Endothelial cell of umbilical vein (primary cell): Measurements from ENCODE around the gene CCDC187. TPM values are rescaled to one million over a fixed set of nuclear protein-coding genes. Genes with fewer than 3 reads are reported as not detected.

ENCODE experiments used
- BruUV-seq: library from RNA; stranded (reverse); fragments of 400-500 nt; replicated peaks from 2 replicates; lab custom pipeline; 2021; lab: Mats Ljungman, UMichigan
- CTCF ChIA-PET: fragments of 300-600, 350-600 bp; sonication (Branson Sonifier 250); formaldehyde crosslinking; loops from one replicate; lab custom pipeline; 2021; ENCODE audit warnings: antibody characterized with exemption, inconsistent platforms; lab: Charles Lee
- POLR2A ChIA-PET: fragments of 300-600, 350-600 bp; sonication (Branson Sonifier 250); formaldehyde crosslinking; loops from one replicate; lab custom pipeline; 2021; ENCODE audit warnings: antibody characterized with exemption, inconsistent platforms; lab: Charles Lee
- DNase-seq: peaks from one replicate; pipeline ENCODE4 v3.0.0-alpha.2; 2011; ENCODE audit warnings: low read depth, low spot score
- FAIRE-seq: peaks from 2 replicates; lab custom pipeline; 2011; peaks lifted over from hg19 to GRCh38; lab: Jason Lieb, UNC
- H2AFZ ChIP-seq: 2 replicates; pipeline ENCODE4 v1.6.0; 2012; ENCODE audit warnings: low read depth, low read length, control low read depth, inconsistent platforms
- H3K27ac ChIP-seq: 2 replicates; pipeline ENCODE4 v1.5.1; 2011; ENCODE audit warnings: low read depth, mild to moderate bottlenecking, control low read depth, low read length, moderate library complexity; ENCODE audit not compliant: insufficient read depth
- H3K27me3 ChIP-seq, 2 experiments: 2 replicates each; pipeline versions ENCODE4 v1.6.0 to v1.6.1; 2011; ENCODE audit warnings: low read length in 2 of 2, mixed read lengths in 1 of 2; ENCODE audit not compliant: control insufficient read depth in 2 of 2, insufficient read depth in 2 of 2
- H3K36me3 ChIP-seq, 2 experiments: 2 replicates in 1 of 2; 3 replicates in 1 of 2; pipeline ENCODE4 v1.5.1; 2011; ENCODE audit warnings: low read length in 2 of 2, mild to moderate bottlenecking in 1 of 2, moderate library complexity in 1 of 2; ENCODE audit not compliant: control insufficient read depth in 2 of 2, insufficient read depth in 2 of 2; ENCODE audit errors: extremely low read depth in 1 of 2
- H3K4me1 ChIP-seq: 3 replicates; pipeline ENCODE4 v1.5.1; 2011; ENCODE audit warnings: mild to moderate bottlenecking, low read length; ENCODE audit not compliant: control insufficient read depth, insufficient read depth; ENCODE audit errors: extremely low read depth
- H3K4me2 ChIP-seq: 2 replicates; pipeline ENCODE4 v1.6.1; 2011; ENCODE audit warnings: low read length, control low read depth, mixed read lengths; ENCODE audit not compliant: insufficient read depth
- H3K4me3 ChIP-seq, 3 experiments: fragments of 200-600 bp in 1 of 3; sonication (generic), shearing (Covaris generic) in 1 of 3; replicated peaks in 1 of 3; 2 replicates each; pipeline ENCODE4 v1.5.1; 2011 to 2016; ENCODE audit warnings: control low read depth in 3 of 3, low read length in 3 of 3, mild to moderate bottlenecking in 2 of 3, inconsistent platforms in 1 of 3, low read depth in 1 of 3, moderate library complexity in 1 of 3; ENCODE audit not compliant: insufficient read depth in 1 of 3
- H3K79me2 ChIP-seq: 2 replicates; pipeline ENCODE4 v1.6.0; 2012; ENCODE audit warnings: low read length, inconsistent platforms; ENCODE audit not compliant: control insufficient read depth, insufficient read depth
- H3K9ac ChIP-seq: replicated peaks from 2 replicates; pipeline ENCODE3; 2011; ENCODE audit warnings: low read length, control low read depth; ENCODE audit not compliant: insufficient read depth; ENCODE audit errors: extremely low read depth
- H3K9me1 ChIP-seq: replicated peaks from 3 replicates; pipeline ENCODE4 v1.6.0; 2011; ENCODE audit warnings: mild to moderate bottlenecking, low read length; ENCODE audit not compliant: control insufficient read depth, insufficient read depth; ENCODE audit errors: extremely low read depth
- H3K9me3 ChIP-seq: replicated peaks from 2 replicates; pipeline ENCODE4 v1.5.1; 2012; ENCODE audit warnings: low read length, inconsistent platforms; ENCODE audit not compliant: control insufficient read depth, insufficient read depth
- H4K20me1 ChIP-seq: replicated peaks from 2 replicates; pipeline ENCODE3; 2011; ENCODE audit warnings: mild to moderate bottlenecking, low read length; ENCODE audit not compliant: control insufficient read depth, insufficient read depth; ENCODE audit errors: extremely low read depth
- EZH2 ChIP-seq: IDR thresholded peaks from 2 replicates; pipeline ENCODE4 v1.6.1; 2012; ENCODE audit warnings: borderline replicate concordance, low read depth, mild to moderate bottlenecking, moderate library complexity, low read length, inconsistent platforms; ENCODE audit not compliant: severe bottlenecking
- FOS ChIP-seq: IDR thresholded peaks from 2 replicates; pipeline ENCODE4 v1.6.1; 2011; ENCODE audit warnings: mild to moderate bottlenecking, low read length, moderate library complexity, borderline replicate concordance; ENCODE audit not compliant: insufficient read depth
- GATA2 ChIP-seq: IDR thresholded peaks from 2 replicates; pipeline ENCODE4 v1.7.0; 2011; ENCODE audit warnings: low read depth, mild to moderate bottlenecking, moderate library complexity, mixed read lengths, low read length; ENCODE audit not compliant: insufficient read length, insufficient read depth
- JUN ChIP-seq: IDR thresholded peaks from 2 replicates; pipeline ENCODE4 v1.6.1; 2011; ENCODE audit warnings: borderline replicate concordance, low read depth; ENCODE audit not compliant: insufficient read length, insufficient read depth
- MYC ChIP-seq: IDR thresholded peaks from one replicate; pipeline ENCODE4 v1.6.1; 2011; ENCODE audit warnings: mild to moderate bottlenecking, low read depth, low read length
- POLR2A ChIP-seq: IDR thresholded peaks from 2 replicates; pipeline ENCODE4 v1.6.1; 2012; ENCODE audit warnings: low read depth, mild to moderate bottlenecking, control low read depth, low read length
- POLR2AphosphoS5 ChIP-seq: IDR thresholded peaks from 2 replicates; pipeline ENCODE4 v1.6.1; 2012; ENCODE audit warnings: low read depth, mild to moderate bottlenecking, control low read depth, low read length, moderate library complexity; ENCODE audit not compliant: insufficient read depth
- dilution Hi-C: fragments of 300-500 bp; cut with MboI; formaldehyde crosslinking; loops from one replicate; pipeline ENCODE4 v1.15.0; 2019; ENCODE audit warnings: low sequenced_read_pairs; ENCODE audit not compliant: extremely low pct_ligation_motif_present
- intact Hi-C: fragments of 100-400 bp; cut with micrococcal nuclease; formaldehyde crosslinking; loops from one replicate; pipeline ENCODE4 v1.10.0; 2022
- polyA plus RNA-seq, 4 experiments: library from polyadenylated mRNA; depleted of rRNA in 3 of 4; stranded (reverse) in 3 of 4; unstranded in 1 of 4; fragments of >200 nt; gene quantifications; 2 replicates each; pipeline versions ENCODE4 v1.2.1 to v1.2.3, GENCODE V29; 2011 to 2012; ENCODE audit warnings: missing spikeins in 1 of 4
- total RNA-seq: library from RNA; stranded (reverse); gene quantifications from 2 replicates; pipeline ENCODE4 v1.2.3, GENCODE V29; 2021
- TF ChIP-seq, protein P1 (sequence below): IDR thresholded peaks from 2 replicates; pipeline ENCODE4 v1.6.1; 2011; ENCODE audit not compliant: insufficient read depth, insufficient read length
- TF ChIP-seq, protein P2 (sequence below), 2 donors: IDR thresholded peaks; 1 replicate in 1 of 2; 2 replicates in 1 of 2; pipeline ENCODE4 v1.5.1; 2011; ENCODE audit warnings: low read length in 2 of 2, mild to moderate bottlenecking in 2 of 2, moderate library complexity in 2 of 2, control low read depth in 1 of 2, inconsistent platforms in 1 of 2, low read depth in 1 of 2; ENCODE audit not compliant: insufficient read depth in 1 of 2; ENCODE audit errors: extremely low read depth in 1 of 2

Gene CCDC187
- total and polyA plus RNA-seq, 2 donors (not counting 3 experiments of a cell fraction or from before 2014, with no cell fraction given) = not detected

DNA sequence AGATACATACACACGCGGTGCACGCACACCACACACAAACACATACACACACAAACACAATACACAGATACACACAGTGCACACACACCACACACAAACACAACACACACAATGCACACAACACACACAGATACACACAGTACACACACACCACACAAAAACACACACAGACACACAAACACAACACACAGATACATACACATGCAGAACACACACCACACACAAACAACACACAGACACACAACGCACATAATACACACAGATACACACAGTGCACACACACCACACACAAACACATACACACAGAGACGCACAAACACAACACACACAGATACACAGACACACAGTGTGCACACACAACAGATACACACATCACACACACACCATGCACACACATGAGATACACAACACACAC is 5.9 kb upstream of the CCDC187 start:
- dilution Hi-C loops = no loop called here
- no TSS peak for BruUV-seq
- intact Hi-C loops = no loop called here

More for the DNA sequence above, 5.9 kb upstream of the CCDC187 start:
- no peaks in the 10 kb centered on the region for H3K27me3 ChIP-seq
- TF ChIP-seq, protein P1, sequence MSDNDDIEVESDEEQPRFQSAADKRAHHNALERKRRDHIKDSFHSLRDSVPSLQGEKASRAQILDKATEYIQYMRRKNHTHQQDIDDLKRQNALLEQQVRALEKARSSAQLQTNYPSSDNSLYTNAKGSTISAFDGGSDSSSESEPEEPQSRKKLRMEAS = no peak
- TF ChIP-seq GATA2 (no peak), EZH2 (no peak), MYC (no peak), JUN (no peak), FOS (no peak), POLR2AphosphoS5 (no peak), POLR2A (no peak)
- TF ChIP-seq, protein P2, sequence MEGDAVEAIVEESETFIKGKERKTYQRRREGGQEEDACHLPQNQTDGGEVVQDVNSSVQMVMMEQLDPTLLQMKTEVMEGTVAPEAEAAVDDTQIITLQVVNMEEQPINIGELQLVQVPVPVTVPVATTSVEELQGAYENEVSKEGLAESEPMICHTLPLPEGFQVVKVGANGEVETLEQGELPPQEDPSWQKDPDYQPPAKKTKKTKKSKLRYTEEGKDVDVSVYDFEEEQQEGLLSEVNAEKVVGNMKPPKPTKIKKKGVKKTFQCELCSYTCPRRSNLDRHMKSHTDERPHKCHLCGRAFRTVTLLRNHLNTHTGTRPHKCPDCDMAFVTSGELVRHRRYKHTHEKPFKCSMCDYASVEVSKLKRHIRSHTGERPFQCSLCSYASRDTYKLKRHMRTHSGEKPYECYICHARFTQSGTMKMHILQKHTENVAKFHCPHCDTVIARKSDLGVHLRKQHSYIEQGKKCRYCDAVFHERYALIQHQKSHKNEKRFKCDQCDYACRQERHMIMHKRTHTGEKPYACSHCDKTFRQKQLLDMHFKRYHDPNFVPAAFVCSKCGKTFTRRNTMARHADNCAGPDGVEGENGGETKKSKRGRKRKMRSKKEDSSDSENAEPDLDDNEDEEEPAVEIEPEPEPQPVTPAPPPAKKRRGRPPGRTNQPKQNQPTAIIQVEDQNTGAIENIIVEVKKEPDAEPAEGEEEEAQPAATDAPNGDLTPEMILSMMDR (IDR thresholded peaks at IDR 0.05; ENCODE audit: extremely low read depth in 1 of 2, insufficient read depth in 1 of 2, low read depth in 1 of 2, low read length in 2 of 2) = no peak
- no peaks in the 10 kb centered on the region for H3K9me1 ChIP-seq
- no peaks in the 10 kb centered on the region for H3K79me2 ChIP-seq
- POLR2A ChIA-PET = no interaction called here
- H2AFZ ChIP-seq = no peak overlapping the region
- FAIRE-seq = no peak
- no peaks in the 10 kb centered on the region for H4K20me1 ChIP-seq
- DNase-seq = no peak
- no peak overlapping the region for H3K9ac ChIP-seq
- H3K4me2 ChIP-seq = no peak overlapping the region
- H3K27ac ChIP-seq = no peak overlapping the region
- H3K9me3 ChIP-seq = no peaks in the 10 kb centered on the region
- no peaks in the 10 kb centered on the region for H3K36me3 ChIP-seq
- CTCF ChIA-PET = no interaction called here
- no peak overlapping the region for H3K4me3 ChIP-seq
- no peaks in the 10 kb centered on the region for H3K4me1 ChIP-seq
